Liver (tissue), 3 donors: ENCODE data around the gene DPY19L1.
"Not testable (repeated sequence)": the region's sequence is repeated elsewhere in the genome, so short reads cannot be mapped to it uniquely, and the experiment has no call there.

Experiments used
- CTCF ChIP-seq: fragments of 150-350 bp; IDR thresholded peaks from 2 replicates; pipeline ENCODE4 v1.5.1; 2017; ENCODE audit warnings: improper control_type of control experiment, low read depth, low read length; ENCODE audit not compliant: missing input control
- GABPA ChIP-seq, 2 donors: IDR thresholded peaks in 1 of 2; conservative IDR thresholded peaks in 1 of 2; 2 replicates each; pipeline ENCODE4 v1.6.1; 2016; ENCODE audit warnings: antibody characterized with exemption in 2 of 2, mild to moderate bottlenecking in 1 of 2, moderate library complexity in 1 of 2
- RXRA ChIP-seq, 2 donors: IDR thresholded peaks; 2 replicates each; pipeline ENCODE4 v1.6.1; 2017 to 2018; ENCODE audit warnings: antibody characterized with exemption in 2 of 2, mild to moderate bottlenecking in 1 of 2
- SP1 ChIP-seq: IDR thresholded peaks from 2 replicates; pipeline ENCODE4 v1.6.1; 2018; ENCODE audit warnings: antibody characterized with exemption, mild to moderate bottlenecking
- TAF1 ChIP-seq: conservative IDR thresholded peaks from 2 replicates; pipeline ENCODE4 v1.6.1; 2016; ENCODE audit warnings: antibody characterized with exemption, mild to moderate bottlenecking
- YY1 ChIP-seq: IDR thresholded peaks from 2 replicates; pipeline ENCODE4 v1.6.1; 2016; ENCODE audit warnings: antibody characterized with exemption, mild to moderate bottlenecking
- donor health status: healthy.
- donor health status: healthy.

- not testable (repeated sequence) for TF ChIP-seq SP1; RXRA (IDR thresholded peaks at IDR 0.05); CTCF; YY1; TAF1; GABPA (IDR thresholded peaks at IDR 0.05 in 1 of 2, conservative IDR thresholded peaks at IDR 0.05 in 1 of 2)
Measured at GRCh38 chr7:34903921-34904320, 133.4 kb downstream of the DPY19L1 start.
